Measurements from ENCODE around the gene GZF1.

Gene GZF1

GRCh38 chr20:23326774-23327173 is 35.2 kb upstream of the GZF1 start:
- Histone ChIP-seq H3K4me1 (no peaks in the 10 kb centered on the region), H3K4me2 (ENCODE audit: low read length) (no peak overlapping the region), H3K9ac (no peak overlapping the region), H3K27ac (no peak overlapping the region), H3K9me3 (ENCODE audit: control insufficient read depth, low read length) (no peaks in the 10 kb centered on the region), H3K4me3 (ENCODE audit: low read depth, low read length) (no peak overlapping the region), H3K36me3 (ENCODE audit: control insufficient read depth, insufficient read depth, low read length) (no peaks in the 10 kb centered on the region), H2AFZ (no peak overlapping the region), H3K79me2 (no peaks in the 10 kb centered on the region), H3K27me3 (ENCODE audit: control insufficient read depth, insufficient read depth, low read length) (no peaks in the 10 kb centered on the region)
- no peak for TF ChIP-seq CTCF (IDR thresholded peaks at IDR 0.05)

- Histone ChIP-seq H3K27me3 (ENCODE audit: control insufficient read depth, insufficient read depth, low read length) (no peaks in the 10 kb centered on the region), H3K27ac (no peak overlapping the region), H2AFZ (no peak overlapping the region), H3K79me2 (no peaks in the 10 kb centered on the region), H3K9me3 (ENCODE audit: control insufficient read depth, low read length) (no peaks in the 10 kb centered on the region), H3K4me1 (no peaks in the 10 kb centered on the region), H3K36me3 (ENCODE audit: control insufficient read depth, insufficient read depth, low read length) (no peaks in the 10 kb centered on the region), H3K4me2 (ENCODE audit: low read length) (no peak overlapping the region), H3K9ac (no peak overlapping the region), H3K4me3 (ENCODE audit: low read depth, low read length) (no peak overlapping the region)
- no peak for TF ChIP-seq CTCF (IDR thresholded peaks at IDR 0.05)
These were observed 34.2 kb upstream of the GZF1 start for GRCh38 chr20:23327617-23328333.

GRCh38 chr20:23331450-23332350 is 30.3 kb upstream of the GZF1 start:
- Histone ChIP-seq H3K27me3 (ENCODE audit: control insufficient read depth, insufficient read depth, low read length) (no peaks in the 10 kb centered on the region), H2AFZ (no peak overlapping the region), H3K4me1 (no peaks in the 10 kb centered on the region), H3K4me2 (ENCODE audit: low read length) (no peak overlapping the region), H3K27ac (no peak overlapping the region), H3K79me2 (no peaks in the 10 kb centered on the region), H3K4me3 (ENCODE audit: low read depth, low read length) (no peak overlapping the region), H3K9ac (no peak overlapping the region), H3K9me3 (ENCODE audit: control insufficient read depth, low read length) (no peaks in the 10 kb centered on the region), H3K36me3 (ENCODE audit: control insufficient read depth, insufficient read depth, low read length) (no peaks in the 10 kb centered on the region)
- TF ChIP-seq CTCF (IDR thresholded peaks at IDR 0.05) = no peak

- no peaks in the 10 kb centered on the region for H3K79me2 ChIP-seq
- H3K9me3 ChIP-seq (ENCODE audit: control insufficient read depth, low read length) = no peaks in the 10 kb centered on the region
- H3K4me1 ChIP-seq = no peaks in the 10 kb centered on the region
- no peak overlapping the region for H3K4me3 ChIP-seq (ENCODE audit: low read depth, low read length)
- H3K4me2 ChIP-seq (ENCODE audit: low read length) = no peak overlapping the region
- H3K9ac ChIP-seq = no peak overlapping the region
- H3K27ac ChIP-seq = no peak overlapping the region
- H3K36me3 ChIP-seq (ENCODE audit: control insufficient read depth, insufficient read depth, low read length) = no peaks in the 10 kb centered on the region
- TF ChIP-seq CTCF (IDR thresholded peaks at IDR 0.05) = no peak
- no peaks in the 10 kb centered on the region for H3K27me3 ChIP-seq (ENCODE audit: control insufficient read depth, insufficient read depth, low read length)
- no peak overlapping the region for H2AFZ ChIP-seq
These were observed 29.5 kb upstream of the GZF1 start for GRCh38 chr20:23332467-23332866.

Data from parathyroid adenoma (tissue), 2 donors.